Activated T-cell treated with anti-CD3 and anti-CD28 coated beads, Interleukin-2, amount 50 U/mL, for 72 hours (primary cell): ENCODE results near the gene ATG4D. TPM values are rescaled to one million over a fixed set of nuclear protein-coding genes. Genes with fewer than 3 reads are reported as not detected.
A peak's percentile ranks its signal among the peaks of the same experiment; 100 is the strongest.

Experiments used
- ATAC-seq, 2 donors: fragments of 150-1000 bp; cut with Tn5 transposase; replicated peaks in 1 of 2; 2 replicates each; pipeline ENCODE4 v1.10.0; 2021; ENCODE audit warnings: moderate library complexity in 2 of 2, mild to moderate bottlenecking in 1 of 2
- DNase-seq, 2 donors: peaks; one replicate each; pipeline ENCODE4 v3.0.0; 2021 to 2022; ENCODE audit warnings: mixed read lengths in 1 of 2
- H3K27ac Mint-ChIP-seq: one replicate; pipeline ENCODE4 v1.8.0; 2022; ENCODE audit warnings: mild to moderate bottlenecking, moderate library complexity, mixed read lengths
- H3K27me3 Mint-ChIP-seq: one replicate; pipeline ENCODE4 v1.8.0; 2022; ENCODE audit warnings: low read depth, mixed read lengths
- H3K36me3 Mint-ChIP-seq, 2 donors: one replicate each; pipeline ENCODE4 v1.8.0; 2022; ENCODE audit warnings: mixed read lengths in 2 of 2, mild to moderate bottlenecking in 1 of 2; ENCODE audit not compliant: insufficient read depth in 2 of 2
- H3K4me1 Mint-ChIP-seq: one replicate; pipeline ENCODE4 v1.8.0; 2022; ENCODE audit warnings: low read depth, mixed read lengths
- H3K4me3 Mint-ChIP-seq, 2 donors: one replicate each; pipeline ENCODE4 v1.8.0; 2022; ENCODE audit warnings: mild to moderate bottlenecking in 2 of 2, mixed read lengths in 2 of 2, moderate library complexity in 2 of 2
- H3K9me3 Mint-ChIP-seq, 2 donors: one replicate each; pipeline ENCODE4 v1.8.0; 2022; ENCODE audit warnings: mixed read lengths in 2 of 2
- total RNA-seq, 2 donors: library from RNA; stranded (reverse); gene quantifications; one replicate each; pipeline ENCODE4 v1.2.3, GENCODE V29; 2022

The ATG4D gene
- 10 to 100 TPM; 35.4 to 37.0 TPM for total RNA-seq

- peaks cover 0 to under 1% of the 10 kb centered on the region in 2 donors for H3K36me3 Mint-ChIP-seq
- peak; percentile 88 to 91 for ATAC-seq
Measured at GRCh38 chr19:10543420-10544241, at the start of gene ATG4D. TSS of gene ATG4D (plus strand) at chr19:10543904. CDS start at chr19:10544091, 187 bp downstream.

GRCh38 chr19:10497371-10497770, 46.3 kb upstream of the ATG4D start:
- Mint-ChIP-seq H3K4me3 (no peak overlapping the region), H3K27me3 (no peaks in the 10 kb centered on the region)

More at GRCh38 chr19:10543420-10544241, at the start of gene ATG4D:
- H3K4me1 Mint-ChIP-seq, result peaks cover 21% of the 10 kb centered on the region
- DNase-seq, result peak; percentile 78 to 85
- peak within 1 kb of the TSS; percentile 85 for H3K27ac Mint-ChIP-seq
- no peaks in the 10 kb centered on the region for H3K9me3 Mint-ChIP-seq
- peak within 1 kb of the TSS; percentile 91 for H3K4me3 Mint-ChIP-seq
- H3K27me3 Mint-ChIP-seq, result peaks cover 18% of the 10 kb centered on the region

GRCh38 chr19:10499550-10500246, 44.0 kb upstream of the ATG4D start:
- H3K36me3 Mint-ChIP-seq, result peaks cover 10 to 13% of the 10 kb centered on the region in 2 donors
- ATAC-seq (no peak), DNase-seq (no peak)
- peaks cover 40% of the 10 kb centered on the region for H3K4me1 Mint-ChIP-seq
- no peak overlapping the region for H3K27ac Mint-ChIP-seq
- H3K4me3 Mint-ChIP-seq, result peak overlapping the region; percentile 17 to 70
- no peaks in the 10 kb centered on the region for H3K27me3 Mint-ChIP-seq
- H3K9me3 Mint-ChIP-seq, result no peaks in the 10 kb centered on the region

More at GRCh38 chr19:10497371-10497770, 46.3 kb upstream of the ATG4D start:
- ATAC-seq (no peak), DNase-seq (no peak)
- peaks cover 7 to 14% of the 10 kb centered on the region in 2 donors for H3K36me3 Mint-ChIP-seq
- no peaks in the 10 kb centered on the region for H3K9me3 Mint-ChIP-seq
- H3K4me1 Mint-ChIP-seq, result peaks cover 34% of the 10 kb centered on the region
- H3K27ac Mint-ChIP-seq, result no peak overlapping the region

- Mint-ChIP-seq H3K27ac (no peak overlapping the region), H3K4me1 (peaks cover 41% of the 10 kb centered on the region), H3K36me3 (peaks cover 10 to 13% of the 10 kb centered on the region in 2 donors), H3K9me3 (no peaks in the 10 kb centered on the region), H3K27me3 (no peaks in the 10 kb centered on the region), H3K4me3 (peak overlapping the region; percentile 70 to 96)
- ATAC-seq (no peak), DNase-seq (no peak)
Measured at GRCh38 chr19:10500247-10500592, 43.5 kb upstream of the ATG4D start.

GRCh38 chr19:10501971-10502523, 41.7 kb upstream of the ATG4D start:
- H3K4me1 Mint-ChIP-seq, result peaks cover 46% of the 10 kb centered on the region
- ATAC-seq (peak; percentile 30 to 51), DNase-seq (peak; percentile 60 to 68)
- H3K27me3 Mint-ChIP-seq, result no peaks in the 10 kb centered on the region
- H3K36me3 Mint-ChIP-seq, result peaks cover 10 to 12% of the 10 kb centered on the region in 2 donors
- H3K27ac Mint-ChIP-seq, result peak overlapping the region; percentile 84
- H3K9me3 Mint-ChIP-seq, result no peaks in the 10 kb centered on the region
- peak overlapping the region; percentile 94 to 96 for H3K4me3 Mint-ChIP-seq

GRCh38 chr19:10502524-10503001, 41.1 kb upstream of the ATG4D start:
- peak; percentile 92 to 95 for ATAC-seq
- Mint-ChIP-seq H3K27me3 (no peaks in the 10 kb centered on the region), H3K4me3 (peak overlapping the region; percentile 94 to 96), H3K9me3 (no peaks in the 10 kb centered on the region), H3K27ac (peak overlapping the region; percentile 84), H3K4me1 (peaks cover 43% of the 10 kb centered on the region), H3K36me3 (peaks cover 9 to 10% of the 10 kb centered on the region in 2 donors)
- peak; percentile 95 to 96 for DNase-seq

- H3K27me3 Mint-ChIP-seq, result no peaks in the 10 kb centered on the region
- peak within 1 kb of the TSS; percentile 98 for H3K27ac Mint-ChIP-seq
- ATAC-seq (peak in 1 of 2 donors; percentile 39), DNase-seq (peak; percentile 41 to 60)
- H3K36me3 Mint-ChIP-seq, result peaks cover 9 to 10% of the 10 kb centered on the region in 2 donors
- no peaks in the 10 kb centered on the region for H3K9me3 Mint-ChIP-seq
- peaks cover 43% of the 10 kb centered on the region for H3K4me1 Mint-ChIP-seq
- peak within 1 kb of the TSS; percentile 96 to 97 for H3K4me3 Mint-ChIP-seq
Measured at GRCh38 chr19:10503002-10503789, 40.5 kb upstream of the ATG4D start, which contains the start of gene KEAP1. TSS of gene KEAP1 (minus strand) at chr19:10503356. CDS start at chr19:10500033, 3,323 bp downstream.

- Mint-ChIP-seq H3K36me3 (peaks cover 0 to 4% of the 10 kb centered on the region in 2 donors), H3K27ac (peak overlapping the region; percentile 17)
Measured at GRCh38 chr19:10505583-10506229, 38.0 kb upstream of the ATG4D start.

GRCh38 chr19:10508036-10508435, 35.7 kb upstream of the ATG4D start:
- H3K36me3 Mint-ChIP-seq, result peaks cover 0 to 3% of the 10 kb centered on the region in 2 donors
- H3K27ac Mint-ChIP-seq, result no peak overlapping the region
- H3K4me3 Mint-ChIP-seq, result peak overlapping the region in 1 of 2 donors; percentile 58

More at GRCh38 chr19:10505583-10506229, 38.0 kb upstream of the ATG4D start:
- Mint-ChIP-seq H3K4me3 (peak overlapping the region; percentile 1 to 21), H3K4me1 (peaks cover 44% of the 10 kb centered on the region), H3K9me3 (no peaks in the 10 kb centered on the region), H3K27me3 (no peaks in the 10 kb centered on the region)
- DNase-seq (peak; percentile 85 to 88), ATAC-seq (peak; percentile 13 to 14)

GRCh38 chr19:10508707-10509106, 35.0 kb upstream of the ATG4D start:
- peaks cover 13% of the 10 kb centered on the region for H3K27me3 Mint-ChIP-seq
- H3K9me3 Mint-ChIP-seq, result no peaks in the 10 kb centered on the region
- peak overlapping the region; percentile 94 for H3K27ac Mint-ChIP-seq
- H3K4me3 Mint-ChIP-seq, result peak overlapping the region; percentile 55 to 58
- peak; percentile 43 to 78 for DNase-seq
- no peaks in the 10 kb centered on the region for H3K36me3 Mint-ChIP-seq
- H3K4me1 Mint-ChIP-seq, result peaks cover 34% of the 10 kb centered on the region
- ATAC-seq, result peak; percentile 82 to 90

More at GRCh38 chr19:10508036-10508435, 35.7 kb upstream of the ATG4D start:
- no peak for DNase-seq
- Mint-ChIP-seq H3K9me3 (no peaks in the 10 kb centered on the region), H3K27me3 (peaks cover 7% of the 10 kb centered on the region), H3K4me1 (peaks cover 34% of the 10 kb centered on the region)
- no peak for ATAC-seq

GRCh38 chr19:10510301-10510802, 33.4 kb upstream of the ATG4D start:
- H3K9me3 Mint-ChIP-seq, result no peaks in the 10 kb centered on the region
- H3K4me3 Mint-ChIP-seq, result peak overlapping the region in 1 of 2 donors; percentile 27
- no peaks in the 10 kb centered on the region for H3K36me3 Mint-ChIP-seq
- no peak overlapping the region for H3K27ac Mint-ChIP-seq
- H3K27me3 Mint-ChIP-seq, result peaks cover 18% of the 10 kb centered on the region
- ATAC-seq (no peak), DNase-seq (peak; percentile 67 to 73)
- H3K4me1 Mint-ChIP-seq, result peaks cover 35% of the 10 kb centered on the region
